Activated T-cell treated with anti-CD3 and anti-CD28 coated beads, Interleukin-2, amount 50 U/mL, for 1 hour (primary cell): ENCODE measurements around the gene TNFRSF21.
"Not testable (repeated sequence)": the region's sequence is repeated elsewhere in the genome, so short reads cannot be mapped to it uniquely, and the experiment has no call there.

Experiments used
- DNase-seq: peaks from one replicate; pipeline ENCODE4 v3.0.0-alpha.2; 2020

Gene TNFRSF21, protein sequence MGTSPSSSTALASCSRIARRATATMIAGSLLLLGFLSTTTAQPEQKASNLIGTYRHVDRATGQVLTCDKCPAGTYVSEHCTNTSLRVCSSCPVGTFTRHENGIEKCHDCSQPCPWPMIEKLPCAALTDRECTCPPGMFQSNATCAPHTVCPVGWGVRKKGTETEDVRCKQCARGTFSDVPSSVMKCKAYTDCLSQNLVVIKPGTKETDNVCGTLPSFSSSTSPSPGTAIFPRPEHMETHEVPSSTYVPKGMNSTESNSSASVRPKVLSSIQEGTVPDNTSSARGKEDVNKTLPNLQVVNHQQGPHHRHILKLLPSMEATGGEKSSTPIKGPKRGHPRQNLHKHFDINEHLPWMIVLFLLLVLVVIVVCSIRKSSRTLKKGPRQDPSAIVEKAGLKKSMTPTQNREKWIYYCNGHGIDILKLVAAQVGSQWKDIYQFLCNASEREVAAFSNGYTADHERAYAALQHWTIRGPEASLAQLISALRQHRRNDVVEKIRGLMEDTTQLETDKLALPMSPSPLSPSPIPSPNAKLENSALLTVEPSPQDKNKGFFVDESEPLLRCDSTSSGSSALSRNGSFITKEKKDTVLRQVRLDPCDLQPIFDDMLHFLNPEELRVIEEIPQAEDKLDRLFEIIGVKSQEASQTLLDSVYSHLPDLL

GRCh38 chr6:47309291-47310130 lies at the start of gene TNFRSF21:
TNFRSF21 (minus strand) TSS chr6:47309905; CDS start chr6:47309511, 394 bp downstream.
- DNase-seq: peak; percentile 76

DNA sequence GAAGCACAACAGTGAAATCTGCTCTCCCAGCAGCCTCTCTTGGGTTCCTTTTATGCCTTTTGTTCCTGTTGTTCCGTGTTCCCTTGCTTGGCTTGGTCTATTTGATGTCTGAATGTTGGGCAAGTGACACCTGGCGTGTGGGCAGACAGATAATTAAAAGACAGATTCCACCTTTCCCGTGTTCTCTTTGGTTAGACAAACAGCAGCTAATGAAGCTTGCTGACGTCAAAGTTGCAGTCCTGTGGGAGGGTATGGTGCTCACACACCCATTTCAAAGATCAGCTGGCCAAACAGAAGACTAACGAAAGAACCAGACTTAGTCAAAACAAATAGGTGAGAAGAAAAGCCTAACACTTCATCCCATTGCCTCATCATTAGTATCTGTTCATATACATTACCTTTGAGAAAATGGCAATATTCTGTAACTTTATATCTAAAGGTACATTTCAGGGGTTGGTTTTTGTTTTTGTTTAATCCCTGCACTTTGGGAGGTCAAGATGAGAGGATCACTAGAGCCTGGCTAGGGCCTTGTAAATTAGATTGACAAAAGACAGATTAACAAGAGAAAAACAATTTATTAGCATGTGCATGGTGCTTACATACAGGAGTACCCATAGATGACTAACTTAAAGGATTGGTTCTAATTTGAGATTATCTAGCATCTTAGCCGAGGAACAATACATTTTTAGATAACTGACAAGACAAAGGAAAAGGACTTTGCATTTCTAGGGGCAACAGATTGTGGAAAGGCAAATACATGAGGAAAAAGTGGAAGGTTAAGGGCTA lies 48.9 kb upstream of the TNFRSF21 start:
- no peak for DNase-seq

GRCh38 chr6:47357827-47358226 lies 48.1 kb upstream of the TNFRSF21 start:
- no peak for DNase-seq

GRCh38 chr6:47355496-47355895 lies 45.8 kb upstream of the TNFRSF21 start:
- no peak for DNase-seq

- no peak for DNase-seq
Observed at GRCh38 chr6:47353871-47354270, 44.2 kb upstream of the TNFRSF21 start.

DNA sequence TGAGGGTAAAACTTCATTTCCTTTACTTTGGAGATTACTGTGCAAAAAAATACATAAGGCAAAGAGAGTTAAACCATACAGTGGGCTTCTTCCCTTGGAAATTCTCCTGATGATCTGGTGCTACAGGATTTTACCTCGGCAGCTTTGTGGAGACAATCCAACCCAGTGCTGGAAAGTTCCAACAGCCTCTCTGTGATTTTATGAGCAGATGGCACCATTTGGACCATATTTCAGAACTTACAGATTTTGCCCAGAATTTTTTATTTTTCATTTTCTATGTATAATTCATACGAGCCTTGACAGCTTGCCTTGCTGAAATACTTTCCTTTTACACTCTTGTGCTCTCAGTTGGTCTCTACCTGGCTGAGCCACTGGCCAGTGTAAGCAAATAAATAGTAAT lies 43.3 kb upstream of the TNFRSF21 start:
- DNase-seq: no peak

- no peak for DNase-seq
Observed at GRCh38 chr6:47352194-47352920, 42.7 kb upstream of the TNFRSF21 start.

DNA sequence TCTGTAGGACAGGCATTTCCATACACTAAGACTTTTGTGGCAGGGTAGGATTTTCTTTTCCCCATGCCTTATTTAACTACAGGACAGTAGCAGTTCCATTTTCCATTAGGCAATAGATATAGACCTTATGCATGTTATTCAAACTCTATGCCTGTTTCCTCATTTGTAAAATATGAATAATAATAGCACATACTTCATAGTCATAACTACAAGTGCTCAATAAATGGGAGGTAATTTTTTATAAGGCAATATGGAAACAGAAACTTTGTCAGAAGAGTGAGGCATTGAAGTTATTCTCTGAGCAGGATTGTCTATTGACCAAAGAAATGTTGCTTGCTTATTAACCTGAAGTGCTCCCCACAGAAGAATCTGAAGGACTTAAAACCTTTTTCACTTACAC lies 41.9 kb upstream of the TNFRSF21 start:
- DNase-seq: no peak

DNA sequence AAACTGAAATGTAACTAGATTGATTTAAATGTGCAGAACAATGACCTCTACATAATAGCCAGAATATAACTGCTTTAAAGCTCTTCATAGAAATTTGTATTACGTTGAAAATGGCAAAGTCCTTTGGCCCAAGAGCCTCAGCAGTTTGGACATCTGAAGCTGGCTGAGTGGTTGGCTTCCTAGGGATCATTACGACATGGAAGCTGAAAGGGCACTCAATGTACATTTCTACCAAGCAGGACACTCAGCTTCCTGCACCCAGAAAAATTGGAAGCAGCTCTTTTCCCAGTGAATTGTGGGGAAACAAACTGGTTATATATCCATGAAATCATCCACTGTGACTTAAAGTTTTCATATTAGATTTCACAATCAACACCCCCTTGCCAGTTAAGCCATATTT lies 40.2 kb upstream of the TNFRSF21 start:
- DNase-seq: no peak

- DNase-seq: no peak
Observed at GRCh38 chr6:47348316-47348863, 38.7 kb upstream of the TNFRSF21 start.

DNA sequence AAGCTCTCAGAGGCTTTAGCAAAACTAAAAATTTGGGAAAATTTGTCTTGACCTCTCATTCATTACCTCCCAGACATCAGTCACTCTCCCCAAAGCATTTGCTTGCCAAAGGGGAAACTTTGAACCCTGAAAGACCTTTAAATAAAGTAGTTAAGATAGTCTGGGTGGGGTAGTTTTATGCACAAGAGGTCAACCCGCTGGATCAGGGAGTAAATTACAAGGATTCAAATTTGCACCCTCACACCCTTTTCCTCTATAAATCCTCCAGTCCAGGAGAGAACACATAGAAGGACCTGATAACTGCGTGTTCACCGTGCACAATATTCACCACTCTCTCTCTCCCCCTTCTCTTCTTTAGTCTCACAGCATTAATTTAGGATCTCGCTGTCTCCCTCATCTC lies 36.1 kb upstream of the TNFRSF21 start:
- no peak for DNase-seq

- no peak for DNase-seq
Observed at GRCh38 chr6:47344022-47344421, 34.3 kb upstream of the TNFRSF21 start.

DNA sequence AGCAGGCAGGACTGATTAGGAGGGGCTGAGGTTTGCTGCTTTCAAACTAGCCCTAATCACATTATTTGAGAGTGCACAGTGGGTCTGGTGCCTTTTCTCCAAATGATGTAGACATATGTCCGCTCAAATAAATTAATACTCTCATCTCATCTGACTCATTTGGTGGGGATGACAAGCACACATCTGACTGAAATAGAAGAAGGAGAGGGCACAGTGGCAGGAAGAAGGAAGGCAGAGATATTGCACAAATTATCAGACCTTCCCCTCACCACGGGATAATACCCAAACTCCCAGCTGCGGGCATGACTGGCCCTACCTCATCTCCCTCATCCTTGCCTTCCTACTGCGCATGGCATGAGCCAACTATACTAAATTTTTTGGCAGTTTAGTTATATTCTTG lies 33.9 kb upstream of the TNFRSF21 start:
- no peak for DNase-seq

DNA sequence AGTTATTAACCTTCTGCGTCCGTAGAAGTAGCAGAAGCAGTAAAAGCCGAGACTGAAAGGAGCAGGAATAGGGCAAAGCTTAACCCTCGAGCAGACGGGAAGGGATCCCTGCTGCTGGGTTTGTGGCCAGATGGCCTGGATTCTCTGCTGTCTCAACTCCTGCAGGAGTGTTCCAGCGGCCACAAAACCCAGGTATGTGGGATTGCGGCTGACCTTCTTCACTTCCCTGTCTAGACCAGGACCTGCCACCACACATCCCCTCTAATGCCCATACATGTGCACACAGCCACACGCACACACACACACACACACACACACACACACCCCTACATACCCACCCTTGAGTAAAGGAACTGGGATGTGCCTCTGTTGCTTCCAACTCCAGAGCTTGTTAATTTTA lies 33.1 kb upstream of the TNFRSF21 start:
- no peak for DNase-seq

DNA sequence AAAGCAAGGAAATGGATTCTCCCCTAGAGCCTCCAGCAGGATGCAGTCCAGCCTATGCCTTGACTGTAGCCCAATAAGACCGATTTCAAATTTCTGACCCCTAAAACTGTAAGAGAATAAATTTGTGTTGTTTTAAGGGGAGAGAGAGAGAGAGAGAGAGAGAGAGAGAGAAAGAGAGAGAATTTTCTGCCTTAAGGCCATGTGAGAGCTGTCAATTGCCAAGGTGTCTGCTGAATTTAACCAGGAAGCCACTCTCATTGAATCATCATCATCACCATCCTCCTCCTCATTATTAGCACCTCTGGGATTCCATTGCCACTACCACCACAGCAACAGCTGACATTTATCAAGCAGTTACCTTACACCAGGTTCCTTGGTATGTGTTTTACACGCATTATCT lies 27.8 kb upstream of the TNFRSF21 start:
- DNase-seq: no peak

- no peak for DNase-seq
Observed at GRCh38 chr6:47336334-47336733, 26.6 kb upstream of the TNFRSF21 start.

GRCh38 chr6:47335466-47335865 lies 25.8 kb upstream of the TNFRSF21 start:
- no peak for DNase-seq

DNA sequence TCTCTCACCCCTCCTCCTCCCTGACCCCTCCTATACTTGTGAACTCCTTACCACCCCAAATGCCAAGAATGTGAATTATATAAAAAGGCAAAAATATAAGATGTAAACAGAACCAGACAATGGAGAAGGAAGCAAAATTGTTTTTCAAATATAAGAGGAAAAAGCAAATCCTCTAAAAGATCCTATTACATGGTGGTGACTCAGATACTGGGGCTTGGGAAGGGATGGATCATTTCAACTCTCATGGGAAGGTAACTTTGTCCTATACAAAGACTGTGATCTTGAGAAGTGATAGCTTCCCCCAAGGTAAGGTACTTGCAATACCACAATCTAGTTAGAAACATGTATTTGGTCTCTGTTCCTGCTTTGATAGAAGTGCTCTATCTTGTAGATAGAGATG lies 24.6 kb upstream of the TNFRSF21 start:
- no peak for DNase-seq

DNA sequence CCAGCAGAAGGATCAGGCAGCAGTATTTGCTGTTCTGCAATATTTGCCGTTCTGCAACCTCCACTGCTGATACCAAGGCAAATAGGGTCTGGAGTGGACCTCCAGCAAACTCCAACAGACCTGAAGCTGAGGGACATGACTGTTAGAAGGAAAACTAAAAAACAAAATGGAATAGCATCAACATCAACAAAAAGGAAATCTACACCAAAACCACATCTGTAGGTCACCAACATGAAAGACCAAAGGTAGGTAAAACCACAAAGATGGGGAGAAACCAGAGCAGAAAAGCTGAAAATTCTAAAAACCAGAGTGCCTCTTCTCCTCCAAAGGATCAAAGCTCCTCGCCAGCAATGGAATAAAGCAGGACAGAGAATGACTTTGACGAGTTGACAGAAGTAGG lies 18.9 kb upstream of the TNFRSF21 start:
- DNase-seq: not testable (repeated sequence)

DNA sequence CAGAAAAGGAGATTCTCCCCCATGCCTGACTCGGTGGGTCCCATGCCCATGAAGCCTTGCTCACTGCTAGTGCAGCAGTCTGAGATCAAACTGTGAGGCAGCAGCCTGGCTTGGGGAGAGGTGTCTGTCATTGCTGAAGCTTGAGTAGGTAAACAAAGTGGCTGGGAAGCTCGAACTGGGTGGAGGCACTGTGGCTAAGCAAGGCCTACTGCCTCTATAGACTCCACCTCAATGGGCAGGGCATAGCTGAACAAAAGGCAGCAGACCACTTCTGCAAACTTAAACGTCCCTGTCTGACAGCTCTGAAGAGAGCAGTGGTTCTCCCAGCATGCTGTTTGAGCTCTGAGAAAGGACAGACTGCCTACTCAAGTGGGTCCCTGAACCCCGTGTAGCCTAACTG lies 18.4 kb upstream of the TNFRSF21 start:
- peak; percentile 17 for DNase-seq

DNA sequence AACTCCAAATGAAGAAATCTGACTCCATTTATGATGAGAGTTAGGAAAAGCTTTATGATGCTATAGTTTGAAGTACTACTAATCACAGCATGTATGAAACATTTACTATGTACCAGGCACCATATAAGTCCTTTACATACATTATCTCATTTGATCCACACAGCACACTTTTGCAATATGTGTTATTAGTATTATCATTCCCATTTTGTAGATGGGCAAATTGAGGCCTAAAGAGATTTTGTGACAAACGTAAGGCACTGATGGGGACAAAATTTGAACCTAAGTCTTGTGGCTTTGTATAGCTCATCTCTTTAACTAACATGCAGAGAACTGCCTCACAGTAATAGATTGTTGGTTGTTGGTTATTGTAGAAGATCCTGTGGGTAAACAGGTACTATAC lies 14.2 kb upstream of the TNFRSF21 start:
- no peak for DNase-seq

- no peak for DNase-seq
Observed at GRCh38 chr6:47323321-47323720, 13.6 kb upstream of the TNFRSF21 start.
